Bronchial epithelial cell (primary cell): ENCODE data around the gene KRT6B. TPM values are rescaled to one million over a fixed set of nuclear protein-coding genes. Genes with fewer than 3 reads are reported as not detected.

ENCODE experiments used
- DNase-seq: peaks from one replicate; pipeline ENCODE4 v3.0.0-alpha.2; 2010; ENCODE audit warnings: low read depth
- FAIRE-seq: peaks from 2 replicates; lab custom pipeline; 2011; peaks lifted over from hg19 to GRCh38; lab: Jason Lieb, UNC
- H3K27me3 ChIP-seq: 2 replicates; pipeline ENCODE4 v1.5.1; 2011; ENCODE audit warnings: low read length; ENCODE audit not compliant: control insufficient read depth, insufficient read depth
- H3K36me3 ChIP-seq: 2 replicates; pipeline ENCODE4 v1.5.1; 2011; ENCODE audit warnings: low read length; ENCODE audit not compliant: control insufficient read depth, insufficient read depth
- H3K4me3 ChIP-seq: 2 replicates; pipeline ENCODE4 v1.5.1; 2011; ENCODE audit warnings: mild to moderate bottlenecking, low read depth, low read length, control low read depth
- total RNA-seq: library from RNA; depleted of rRNA; stranded (reverse); fragments of >200 nt; gene quantifications from 2 replicates; pipeline ENCODE4 v1.2.1, GENCODE V29; 2014
- TF ChIP-seq, protein P1 (sequence below): IDR thresholded peaks from 2 replicates; pipeline ENCODE4 v1.5.1; 2011; ENCODE audit warnings: mild to moderate bottlenecking, moderate library complexity, low read length, control low read depth, inconsistent platforms; ENCODE audit not compliant: insufficient read depth, severe bottlenecking

KRT6B gene
- total RNA-seq, 1 donor from 2014 or later = 287 TPM

DNA sequence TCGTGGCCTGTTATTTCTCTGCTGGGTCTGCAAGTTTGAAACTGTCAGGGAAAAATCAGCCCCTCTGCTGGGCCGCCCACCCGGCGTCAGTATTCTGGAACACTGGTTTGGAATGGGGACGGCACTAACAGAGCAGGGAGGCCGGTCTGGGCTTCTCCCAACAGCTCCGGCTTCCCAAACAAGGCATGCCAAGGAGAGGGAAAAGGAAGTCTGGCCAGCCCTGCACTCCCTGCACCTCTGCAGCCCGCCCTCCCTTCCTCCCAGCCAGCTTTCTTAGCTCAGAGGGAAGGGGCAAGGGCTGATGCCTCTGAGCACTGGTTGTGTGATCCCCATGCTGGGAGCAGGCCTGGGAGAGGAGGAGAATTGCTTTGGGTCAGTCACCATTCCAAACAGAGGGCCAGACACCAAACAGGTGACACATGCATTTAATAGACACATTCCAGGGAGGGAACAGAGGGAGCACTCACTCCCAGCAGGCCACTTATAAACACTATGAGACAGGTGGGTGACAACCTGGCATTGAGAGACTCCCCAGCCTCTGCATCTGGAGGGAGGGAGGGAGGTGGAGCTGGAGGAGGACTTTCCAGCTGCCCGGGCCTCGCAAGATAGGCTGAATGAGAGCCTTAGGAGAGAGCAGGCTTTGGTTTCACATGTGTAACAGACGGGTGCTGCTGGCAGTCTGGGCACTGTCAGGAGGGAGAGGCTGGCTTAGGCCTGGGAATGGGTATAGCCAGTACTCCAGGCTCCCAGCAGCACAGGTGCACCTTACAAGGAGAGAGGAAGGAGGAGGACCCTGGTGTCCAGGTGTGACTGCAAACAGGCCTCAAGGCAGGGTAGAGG is 28.1 kb downstream of the KRT6B start:
- TF ChIP-seq, protein P1, sequence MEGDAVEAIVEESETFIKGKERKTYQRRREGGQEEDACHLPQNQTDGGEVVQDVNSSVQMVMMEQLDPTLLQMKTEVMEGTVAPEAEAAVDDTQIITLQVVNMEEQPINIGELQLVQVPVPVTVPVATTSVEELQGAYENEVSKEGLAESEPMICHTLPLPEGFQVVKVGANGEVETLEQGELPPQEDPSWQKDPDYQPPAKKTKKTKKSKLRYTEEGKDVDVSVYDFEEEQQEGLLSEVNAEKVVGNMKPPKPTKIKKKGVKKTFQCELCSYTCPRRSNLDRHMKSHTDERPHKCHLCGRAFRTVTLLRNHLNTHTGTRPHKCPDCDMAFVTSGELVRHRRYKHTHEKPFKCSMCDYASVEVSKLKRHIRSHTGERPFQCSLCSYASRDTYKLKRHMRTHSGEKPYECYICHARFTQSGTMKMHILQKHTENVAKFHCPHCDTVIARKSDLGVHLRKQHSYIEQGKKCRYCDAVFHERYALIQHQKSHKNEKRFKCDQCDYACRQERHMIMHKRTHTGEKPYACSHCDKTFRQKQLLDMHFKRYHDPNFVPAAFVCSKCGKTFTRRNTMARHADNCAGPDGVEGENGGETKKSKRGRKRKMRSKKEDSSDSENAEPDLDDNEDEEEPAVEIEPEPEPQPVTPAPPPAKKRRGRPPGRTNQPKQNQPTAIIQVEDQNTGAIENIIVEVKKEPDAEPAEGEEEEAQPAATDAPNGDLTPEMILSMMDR = no peak
- FAIRE-seq (no peak), DNase-seq (no peak)
- H3K4me3 ChIP-seq = no peak overlapping the region
- no peaks in the 10 kb centered on the region for H3K36me3 ChIP-seq
- no peaks in the 10 kb centered on the region for H3K27me3 ChIP-seq

DNA sequence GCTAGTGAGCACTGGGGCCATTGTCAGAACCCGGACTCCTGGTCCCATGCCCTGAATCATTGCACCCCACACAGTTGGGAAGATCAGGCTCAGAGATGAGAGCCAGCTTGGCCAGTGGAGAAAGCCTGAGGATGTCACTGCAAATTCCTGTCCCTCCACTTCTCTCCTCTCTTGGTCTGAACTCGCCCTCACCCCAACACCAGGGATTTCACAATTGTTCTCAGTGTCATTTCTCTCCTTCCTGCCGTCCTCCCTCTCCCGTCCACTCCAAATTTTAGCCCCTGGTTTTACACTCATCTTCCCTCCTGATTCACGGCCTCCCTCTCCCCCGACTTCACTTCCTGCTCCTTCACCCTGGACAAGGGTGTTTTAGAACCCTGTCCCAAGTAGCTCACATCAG is 28.9 kb downstream of the KRT6B start:
- Histone ChIP-seq H3K27me3 (no peaks in the 10 kb centered on the region), H3K4me3 (no peak overlapping the region), H3K36me3 (no peaks in the 10 kb centered on the region)
- no peak for DNase-seq
- TF ChIP-seq, protein P1 = no peak
- FAIRE-seq = no peak

DNA sequence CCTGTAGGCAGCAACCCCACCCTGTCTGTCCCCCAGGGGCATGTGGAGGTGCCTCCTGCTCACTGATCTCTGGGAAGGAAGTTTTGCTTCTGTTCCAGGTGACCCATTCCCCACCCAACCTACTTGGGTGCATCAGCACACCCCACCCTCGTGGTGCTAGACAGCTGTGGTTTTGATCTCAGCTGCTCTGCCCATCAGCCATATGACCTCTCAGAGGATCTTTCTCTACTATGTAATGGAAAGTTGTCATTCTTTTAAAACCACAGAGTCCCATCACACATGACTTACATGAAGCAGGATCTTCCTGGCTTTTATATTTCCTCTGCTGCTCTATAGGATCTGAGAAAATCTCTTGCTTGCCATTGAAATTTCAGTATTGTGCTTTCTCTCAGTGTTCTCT is 32.3 kb downstream of the KRT6B start:
- DNase-seq (no peak), FAIRE-seq (no peak)
- Histone ChIP-seq H3K27me3 (no peaks in the 10 kb centered on the region), H3K4me3 (no peak overlapping the region), H3K36me3 (no peaks in the 10 kb centered on the region)
- TF ChIP-seq, protein P1 = no peak

DNA sequence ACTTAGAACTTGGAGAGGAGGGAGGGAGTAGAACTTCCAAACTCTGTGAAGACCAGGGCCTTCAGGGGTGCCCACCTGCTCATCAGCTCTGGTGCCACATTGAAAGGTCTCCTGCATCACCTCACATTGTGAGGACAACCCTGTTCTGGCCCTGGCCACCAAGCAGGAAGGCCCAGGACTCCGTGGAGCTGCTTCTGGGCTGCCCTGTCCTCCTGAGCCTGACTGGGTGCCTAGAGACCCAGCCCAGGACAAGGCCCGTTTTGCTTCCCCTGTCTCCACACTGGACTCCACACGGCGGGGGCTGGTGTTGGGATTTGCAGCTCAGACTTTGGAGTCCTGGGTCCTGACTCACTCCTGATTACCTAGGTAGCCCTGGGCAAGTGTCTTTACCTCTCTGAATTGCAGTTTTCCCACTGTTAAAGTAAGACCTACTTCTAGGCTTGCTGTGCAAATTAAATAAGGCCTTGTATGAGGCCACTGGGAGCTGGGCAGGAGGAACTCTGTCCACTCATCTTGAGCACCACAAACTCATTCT is 33.3 kb downstream of the KRT6B start:
- TF ChIP-seq, protein P1 = no peak
- no peak for FAIRE-seq
- peak; percentile 50 for DNase-seq
- Histone ChIP-seq H3K27me3 (no peaks in the 10 kb centered on the region), H3K4me3 (no peak overlapping the region), H3K36me3 (no peaks in the 10 kb centered on the region)

DNA sequence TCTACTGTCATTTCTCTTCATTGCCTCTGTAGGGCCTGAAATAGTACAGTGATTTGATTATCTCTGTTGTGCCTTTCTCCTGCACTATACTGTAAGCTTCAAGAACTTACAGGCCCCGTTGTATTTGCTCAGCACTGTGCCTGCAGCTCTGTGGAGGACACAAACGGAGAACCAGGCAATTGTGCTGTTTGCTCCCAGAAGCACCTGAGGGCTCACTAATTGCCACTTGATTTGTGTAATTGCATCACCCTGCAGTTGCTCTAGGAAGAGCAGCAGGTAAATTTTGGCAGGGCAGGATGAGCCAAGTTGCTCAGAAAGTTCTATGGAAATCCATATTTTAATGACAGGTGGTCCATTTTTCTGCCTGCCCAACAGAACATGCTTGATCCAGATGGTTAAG is 34.2 kb downstream of the KRT6B start:
- Histone ChIP-seq H3K4me3 (no peak overlapping the region), H3K27me3 (no peaks in the 10 kb centered on the region), H3K36me3 (no peaks in the 10 kb centered on the region)
- FAIRE-seq = peak; percentile 28
- DNase-seq = no peak
- TF ChIP-seq, protein P1 = no peak
